Endothelial cell of umbilical vein (primary cell): Measurements from ENCODE around the gene FILIP1. TPM values are rescaled to one million over a fixed set of nuclear protein-coding genes. Genes with fewer than 3 reads are reported as not detected.

Source experiments
- BruUV-seq: library from RNA; stranded (reverse); fragments of 400-500 nt; replicated peaks from 2 replicates; lab custom pipeline; 2021; lab: Mats Ljungman, UMichigan
- CTCF ChIA-PET: fragments of 300-600, 350-600 bp; sonication (Branson Sonifier 250); formaldehyde crosslinking; loops from one replicate; lab custom pipeline; 2021; ENCODE audit warnings: antibody characterized with exemption, inconsistent platforms; lab: Charles Lee
- POLR2A ChIA-PET: fragments of 300-600, 350-600 bp; sonication (Branson Sonifier 250); formaldehyde crosslinking; loops from one replicate; lab custom pipeline; 2021; ENCODE audit warnings: antibody characterized with exemption, inconsistent platforms; lab: Charles Lee
- DNase-seq: peaks from one replicate; pipeline ENCODE4 v3.0.0-alpha.2; 2011; ENCODE audit warnings: low read depth, low spot score
- FAIRE-seq: peaks from 2 replicates; lab custom pipeline; 2011; peaks lifted over from hg19 to GRCh38; lab: Jason Lieb, UNC
- H2AFZ ChIP-seq: 2 replicates; pipeline ENCODE4 v1.6.0; 2012; ENCODE audit warnings: low read depth, low read length, control low read depth, inconsistent platforms
- H3K27ac ChIP-seq: 2 replicates; pipeline ENCODE4 v1.5.1; 2011; ENCODE audit warnings: low read depth, mild to moderate bottlenecking, control low read depth, low read length, moderate library complexity; ENCODE audit not compliant: insufficient read depth
- H3K27me3 ChIP-seq, 2 experiments: 2 replicates each; pipeline versions ENCODE4 v1.6.0 to v1.6.1; 2011; ENCODE audit warnings: low read length in 2 of 2, mixed read lengths in 1 of 2; ENCODE audit not compliant: control insufficient read depth in 2 of 2, insufficient read depth in 2 of 2
- H3K36me3 ChIP-seq, 2 experiments: 2 replicates in 1 of 2; 3 replicates in 1 of 2; pipeline ENCODE4 v1.5.1; 2011; ENCODE audit warnings: low read length in 2 of 2, mild to moderate bottlenecking in 1 of 2, moderate library complexity in 1 of 2; ENCODE audit not compliant: control insufficient read depth in 2 of 2, insufficient read depth in 2 of 2; ENCODE audit errors: extremely low read depth in 1 of 2
- H3K4me1 ChIP-seq: 3 replicates; pipeline ENCODE4 v1.5.1; 2011; ENCODE audit warnings: mild to moderate bottlenecking, low read length; ENCODE audit not compliant: control insufficient read depth, insufficient read depth; ENCODE audit errors: extremely low read depth
- H3K4me2 ChIP-seq: 2 replicates; pipeline ENCODE4 v1.6.1; 2011; ENCODE audit warnings: low read length, control low read depth, mixed read lengths; ENCODE audit not compliant: insufficient read depth
- H3K4me3 ChIP-seq, 3 experiments: fragments of 200-600 bp in 1 of 3; sonication (generic), shearing (Covaris generic) in 1 of 3; replicated peaks in 1 of 3; 2 replicates each; pipeline ENCODE4 v1.5.1; 2011 to 2016; ENCODE audit warnings: control low read depth in 3 of 3, low read length in 3 of 3, mild to moderate bottlenecking in 2 of 3, inconsistent platforms in 1 of 3, low read depth in 1 of 3, moderate library complexity in 1 of 3; ENCODE audit not compliant: insufficient read depth in 1 of 3
- H3K79me2 ChIP-seq: 2 replicates; pipeline ENCODE4 v1.6.0; 2012; ENCODE audit warnings: low read length, inconsistent platforms; ENCODE audit not compliant: control insufficient read depth, insufficient read depth
- H3K9ac ChIP-seq: replicated peaks from 2 replicates; pipeline ENCODE3; 2011; ENCODE audit warnings: low read length, control low read depth; ENCODE audit not compliant: insufficient read depth; ENCODE audit errors: extremely low read depth
- H3K9me1 ChIP-seq: replicated peaks from 3 replicates; pipeline ENCODE4 v1.6.0; 2011; ENCODE audit warnings: mild to moderate bottlenecking, low read length; ENCODE audit not compliant: control insufficient read depth, insufficient read depth; ENCODE audit errors: extremely low read depth
- H3K9me3 ChIP-seq: replicated peaks from 2 replicates; pipeline ENCODE4 v1.5.1; 2012; ENCODE audit warnings: low read length, inconsistent platforms; ENCODE audit not compliant: control insufficient read depth, insufficient read depth
- H4K20me1 ChIP-seq: replicated peaks from 2 replicates; pipeline ENCODE3; 2011; ENCODE audit warnings: mild to moderate bottlenecking, low read length; ENCODE audit not compliant: control insufficient read depth, insufficient read depth; ENCODE audit errors: extremely low read depth
- EZH2 ChIP-seq: IDR thresholded peaks from 2 replicates; pipeline ENCODE4 v1.6.1; 2012; ENCODE audit warnings: borderline replicate concordance, low read depth, mild to moderate bottlenecking, moderate library complexity, low read length, inconsistent platforms; ENCODE audit not compliant: severe bottlenecking
- FOS ChIP-seq: IDR thresholded peaks from 2 replicates; pipeline ENCODE4 v1.6.1; 2011; ENCODE audit warnings: mild to moderate bottlenecking, low read length, moderate library complexity, borderline replicate concordance; ENCODE audit not compliant: insufficient read depth
- GATA2 ChIP-seq: IDR thresholded peaks from 2 replicates; pipeline ENCODE4 v1.7.0; 2011; ENCODE audit warnings: low read depth, mild to moderate bottlenecking, moderate library complexity, mixed read lengths, low read length; ENCODE audit not compliant: insufficient read length, insufficient read depth
- MYC ChIP-seq: IDR thresholded peaks from one replicate; pipeline ENCODE4 v1.6.1; 2011; ENCODE audit warnings: mild to moderate bottlenecking, low read depth, low read length
- POLR2A ChIP-seq: IDR thresholded peaks from 2 replicates; pipeline ENCODE4 v1.6.1; 2012; ENCODE audit warnings: low read depth, mild to moderate bottlenecking, control low read depth, low read length
- POLR2AphosphoS5 ChIP-seq: IDR thresholded peaks from 2 replicates; pipeline ENCODE4 v1.6.1; 2012; ENCODE audit warnings: low read depth, mild to moderate bottlenecking, control low read depth, low read length, moderate library complexity; ENCODE audit not compliant: insufficient read depth
- dilution Hi-C: fragments of 300-500 bp; cut with MboI; formaldehyde crosslinking; loops from one replicate; pipeline ENCODE4 v1.15.0; 2019; ENCODE audit warnings: low sequenced_read_pairs; ENCODE audit not compliant: extremely low pct_ligation_motif_present
- intact Hi-C: fragments of 100-400 bp; cut with micrococcal nuclease; formaldehyde crosslinking; loops from one replicate; pipeline ENCODE4 v1.10.0; 2022
- polyA plus RNA-seq, 4 experiments: library from polyadenylated mRNA; depleted of rRNA in 3 of 4; stranded (reverse) in 3 of 4; unstranded in 1 of 4; fragments of >200 nt; gene quantifications; 2 replicates each; pipeline versions ENCODE4 v1.2.1 to v1.2.3, GENCODE V29; 2011 to 2012; ENCODE audit warnings: missing spikeins in 1 of 4
- total RNA-seq: library from RNA; stranded (reverse); gene quantifications from 2 replicates; pipeline ENCODE4 v1.2.3, GENCODE V29; 2021
- TF ChIP-seq, protein P1 (sequence below), 2 donors: IDR thresholded peaks; 1 replicate in 1 of 2; 2 replicates in 1 of 2; pipeline ENCODE4 v1.5.1; 2011; ENCODE audit warnings: low read length in 2 of 2, mild to moderate bottlenecking in 2 of 2, moderate library complexity in 2 of 2, control low read depth in 1 of 2, inconsistent platforms in 1 of 2, low read depth in 1 of 2; ENCODE audit not compliant: insufficient read depth in 1 of 2; ENCODE audit errors: extremely low read depth in 1 of 2
- TF ChIP-seq, protein P2 (sequence below): IDR thresholded peaks from 2 replicates; pipeline ENCODE4 v1.6.1; 2011; ENCODE audit not compliant: insufficient read depth, insufficient read length

The FILIP1 gene
- total and polyA plus RNA-seq, 2 donors (not counting 3 experiments of a cell fraction or from before 2014, with no cell fraction given), result 2.8 to 13.7 TPM

DNA sequence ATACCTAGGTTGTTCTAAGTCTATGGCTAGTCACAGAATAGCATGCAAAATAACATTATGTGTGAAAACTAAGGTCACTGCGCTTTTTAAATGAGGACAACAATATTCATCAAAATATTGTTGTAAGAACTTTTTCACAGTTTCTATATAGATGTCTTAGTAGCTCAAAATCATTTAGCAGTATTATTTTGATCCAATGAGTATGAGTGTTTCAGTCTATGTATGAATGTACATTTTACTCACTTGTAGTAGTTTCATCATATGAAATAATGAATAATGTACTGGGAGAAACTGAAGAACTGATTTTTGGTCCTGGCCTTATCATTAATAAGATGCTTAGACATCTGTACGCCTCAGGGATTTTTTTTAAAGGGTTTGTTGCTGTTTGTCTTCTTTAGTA, 192.5 kb downstream of the FILIP1 start:
- no TSS peak for BruUV-seq
- peaks cover under 1% of the 10 kb centered on the region for H3K4me1 ChIP-seq
- H4K20me1 ChIP-seq, result no peaks in the 10 kb centered on the region
- H3K36me3 ChIP-seq, result no peaks in the 10 kb centered on the region
- no peak overlapping the region for H3K4me3 ChIP-seq
- ChIA-PET POLR2A (interaction anchor here (0.5 kb wide), 1 partner anchor 51 kb away, joined by 3 read pairs; no protein-coding TSS in a partner anchor), CTCF (interaction anchor here (1.0 to 3.2 kb wide), 3 partner anchors 33 to 226 kb away, joined by 4 to 12 read pairs (median 11); no protein-coding TSS in a partner anchor)
- DNase-seq, result no peak
- no peaks in the 10 kb centered on the region for H3K9me1 ChIP-seq
- no peak for FAIRE-seq
- no peaks in the 10 kb centered on the region for H3K9me3 ChIP-seq
- H3K27me3 ChIP-seq, result no peaks in the 10 kb centered on the region
- no peak overlapping the region for H3K9ac ChIP-seq
- no peak overlapping the region for H3K4me2 ChIP-seq
- H2AFZ ChIP-seq, result no peak overlapping the region
- dilution Hi-C loops (loop anchor here (25.0 kb wide), 1 partner anchor 236 kb away; no protein-coding TSS in a partner anchor), intact Hi-C loops (no loop called here)
- H3K79me2 ChIP-seq, result no peaks in the 10 kb centered on the region
- no peak for TF ChIP-seq MYC
- TF ChIP-seq, protein P1, sequence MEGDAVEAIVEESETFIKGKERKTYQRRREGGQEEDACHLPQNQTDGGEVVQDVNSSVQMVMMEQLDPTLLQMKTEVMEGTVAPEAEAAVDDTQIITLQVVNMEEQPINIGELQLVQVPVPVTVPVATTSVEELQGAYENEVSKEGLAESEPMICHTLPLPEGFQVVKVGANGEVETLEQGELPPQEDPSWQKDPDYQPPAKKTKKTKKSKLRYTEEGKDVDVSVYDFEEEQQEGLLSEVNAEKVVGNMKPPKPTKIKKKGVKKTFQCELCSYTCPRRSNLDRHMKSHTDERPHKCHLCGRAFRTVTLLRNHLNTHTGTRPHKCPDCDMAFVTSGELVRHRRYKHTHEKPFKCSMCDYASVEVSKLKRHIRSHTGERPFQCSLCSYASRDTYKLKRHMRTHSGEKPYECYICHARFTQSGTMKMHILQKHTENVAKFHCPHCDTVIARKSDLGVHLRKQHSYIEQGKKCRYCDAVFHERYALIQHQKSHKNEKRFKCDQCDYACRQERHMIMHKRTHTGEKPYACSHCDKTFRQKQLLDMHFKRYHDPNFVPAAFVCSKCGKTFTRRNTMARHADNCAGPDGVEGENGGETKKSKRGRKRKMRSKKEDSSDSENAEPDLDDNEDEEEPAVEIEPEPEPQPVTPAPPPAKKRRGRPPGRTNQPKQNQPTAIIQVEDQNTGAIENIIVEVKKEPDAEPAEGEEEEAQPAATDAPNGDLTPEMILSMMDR (IDR thresholded peaks at IDR 0.05; ENCODE audit: extremely low read depth in 1 of 2, insufficient read depth in 1 of 2, low read depth in 1 of 2, low read length in 2 of 2), result no peak
- TF ChIP-seq POLR2A, result no peak
- TF ChIP-seq GATA2, result no peak
- no peak overlapping the region for H3K27ac ChIP-seq

DNA sequence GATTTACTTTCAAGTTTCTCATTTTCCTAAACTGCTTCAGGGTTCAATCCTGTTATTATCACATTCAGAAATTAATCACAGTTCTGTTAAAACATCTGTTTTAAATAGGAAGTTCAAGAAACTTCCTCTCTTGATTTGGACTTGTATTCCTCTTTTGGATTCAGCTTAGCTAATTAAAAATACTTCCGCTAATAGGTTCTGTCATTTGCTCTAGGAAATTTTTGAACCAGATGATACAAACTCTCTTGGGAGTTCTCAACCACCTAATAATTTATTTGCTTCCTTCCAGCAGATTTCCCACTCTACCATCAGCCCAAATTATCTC, 193.1 kb downstream of the FILIP1 start:
- Histone ChIP-seq H3K4me1 (no peaks in the 10 kb centered on the region), H3K27ac (no peak overlapping the region), H2AFZ (no peak overlapping the region), H3K79me2 (no peaks in the 10 kb centered on the region), H4K20me1 (no peaks in the 10 kb centered on the region), H3K4me2 (no peak overlapping the region), H3K9me3 (no peaks in the 10 kb centered on the region), H3K9ac (no peak overlapping the region), H3K36me3 (no peaks in the 10 kb centered on the region), H3K9me1 (no peaks in the 10 kb centered on the region), H3K27me3 (no peaks in the 10 kb centered on the region), H3K4me3 (no peak overlapping the region)
- TF ChIP-seq POLR2AphosphoS5, result no peak
- TF ChIP-seq MYC, result no peak
- no peak for TF ChIP-seq FOS
- TF ChIP-seq, protein P2, sequence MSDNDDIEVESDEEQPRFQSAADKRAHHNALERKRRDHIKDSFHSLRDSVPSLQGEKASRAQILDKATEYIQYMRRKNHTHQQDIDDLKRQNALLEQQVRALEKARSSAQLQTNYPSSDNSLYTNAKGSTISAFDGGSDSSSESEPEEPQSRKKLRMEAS, result no peak
- TF ChIP-seq EZH2, result no peak
- intact Hi-C loops (no loop called here), dilution Hi-C loops (loop anchor here (25.0 kb wide), 1 partner anchor 237 kb away; no protein-coding TSS in a partner anchor)
- ChIA-PET CTCF (interaction anchor here (1.0 to 3.2 kb wide), 7 partner anchors 30 to 227 kb away, joined by 3 to 12 read pairs (median 4); no protein-coding TSS in a partner anchor), POLR2A (no interaction called here)
- FAIRE-seq, result no peak
- no TSS peak for BruUV-seq
- DNase-seq, result no peak
